Neural cell (in vitro differentiated cells): Measurements from ENCODE around the gene ZFYVE28. TPM values are rescaled to one million over a fixed set of nuclear protein-coding genes. Genes with fewer than 3 reads are reported as not detected.

Source experiments
- H2AFZ ChIP-seq: fragments of 200-600, 300-800 bp; sonication (generic), shearing (Covaris generic); 2 replicates; pipeline ENCODE4 v1.6.0; 2014; ENCODE audit warnings: low read depth, mild to moderate bottlenecking, antibody characterized with exemption, low read length, moderate library complexity
- H3F3A ChIP-seq: fragments of 200-600 bp; shearing (Covaris generic); 2 replicates; pipeline ENCODE4 v1.6.1; 2016; ENCODE audit warnings: mild to moderate bottlenecking, moderate library complexity, mixed read lengths, antibody characterized with exemption, low read length; ENCODE audit not compliant: insufficient read depth, poor library complexity, severe bottlenecking
- H3K27ac ChIP-seq: fragments of 200-600, 300-800 bp; sonication (generic), shearing (Covaris generic); 2 replicates; pipeline ENCODE4 v1.5.1; 2014; ENCODE audit warnings: mild to moderate bottlenecking, low read length, moderate library complexity
- H3K27me3 ChIP-seq: fragments of 300-800, 200-600 bp; sonication (generic), shearing (Covaris generic); 2 replicates; pipeline ENCODE4 v1.6.0; 2014; ENCODE audit warnings: mild to moderate bottlenecking, low read depth, low read length, moderate library complexity; ENCODE audit not compliant: insufficient read depth
- H3K36me3 ChIP-seq: fragments of 300-800, 200-600 bp; sonication (generic), shearing (Covaris generic); 2 replicates; pipeline ENCODE4 v1.5.1; 2014; ENCODE audit warnings: mild to moderate bottlenecking, antibody characterized with exemption, low read length, moderate library complexity; ENCODE audit not compliant: insufficient read depth
- H3K4me2 ChIP-seq: fragments of 300-800, 200-600 bp; sonication (generic), shearing (Covaris generic); 2 replicates; pipeline ENCODE4 v1.6.0; 2014; ENCODE audit warnings: mild to moderate bottlenecking, low read length
- H3K4me3 ChIP-seq: fragments of 300-800, 200-600 bp; sonication (generic), shearing (Covaris generic); 2 replicates; pipeline ENCODE4 v1.5.1; 2014; ENCODE audit warnings: mild to moderate bottlenecking, low read length, moderate library complexity
- H3K79me2 ChIP-seq: fragments of 200-600 bp; shearing (Covaris generic); replicated peaks from 2 replicates; pipeline ENCODE4 v1.6.0; 2014; ENCODE audit warnings: mild to moderate bottlenecking, low read length, moderate library complexity; ENCODE audit not compliant: insufficient read depth
- H3K9ac ChIP-seq: fragments of 300-800, 200-600 bp; sonication (generic), shearing (Covaris generic); 2 replicates; pipeline ENCODE4 v1.6.1; 2016; ENCODE audit warnings: mild to moderate bottlenecking, low read length, mixed read lengths
- H3K9me2 ChIP-seq: fragments of 200-600 bp; shearing (Covaris generic); 2 replicates; pipeline ENCODE4 v1.6.1; 2016; ENCODE audit warnings: mild to moderate bottlenecking, low read length, mixed read lengths; ENCODE audit not compliant: insufficient read depth
- H3K9me3 ChIP-seq: fragments of 200-600, 300-800 bp; sonication (generic), shearing (Covaris generic); 2 replicates; pipeline ENCODE4 v1.6.1; 2016; ENCODE audit warnings: mild to moderate bottlenecking, mixed run types, low read length, moderate library complexity, mixed read lengths
- H4K20me1 ChIP-seq: fragments of 200-600 bp; shearing (Covaris generic); 2 replicates; pipeline ENCODE4 v1.6.1; 2016; ENCODE audit warnings: mild to moderate bottlenecking, mixed run types; ENCODE audit not compliant: insufficient read depth
- EP300 ChIP-seq: fragments of 450-650 bp; conservative IDR thresholded peaks from 2 replicates; pipeline ENCODE4 v1.6.1; 2014; ENCODE audit warnings: antibody characterized with exemption, mild to moderate bottlenecking, moderate library complexity; ENCODE audit not compliant: poor library complexity, severe bottlenecking
- EZH2 ChIP-seq: fragments of 200-600, 300-800 bp; shearing (Covaris generic), sonication (generic); IDR thresholded peaks from 2 replicates; pipeline ENCODE4 v1.6.1; 2014; ENCODE audit warnings: antibody characterized with exemption, low read length, borderline replicate concordance, mild to moderate bottlenecking; ENCODE audit not compliant: insufficient read depth, poor library complexity, severe bottlenecking
- MXI1 ChIP-seq: fragments of 450-650 bp; conservative IDR thresholded peaks from 2 replicates; pipeline ENCODE4 v1.6.1; 2014; ENCODE audit warnings: antibody characterized with exemption, mild to moderate bottlenecking; ENCODE audit not compliant: poor library complexity, severe bottlenecking
- POLR2AphosphoS5 ChIP-seq: IDR thresholded peaks from 2 replicates; pipeline ENCODE4 v1.6.1; 2012
- RAD21 ChIP-seq: fragments of 450-650 bp; conservative IDR thresholded peaks from 2 replicates; pipeline ENCODE4 v1.6.1; 2014; ENCODE audit warnings: antibody characterized with exemption, mild to moderate bottlenecking, moderate library complexity
- SMC3 ChIP-seq: fragments of 450-650 bp; conservative IDR thresholded peaks from 2 replicates; pipeline ENCODE4 v1.6.1; 2014; ENCODE audit warnings: antibody characterized with exemption, mild to moderate bottlenecking, moderate library complexity; ENCODE audit not compliant: poor library complexity
- TAF1 ChIP-seq: IDR thresholded peaks from 2 replicates; pipeline ENCODE4 v1.6.1; 2012; ENCODE audit warnings: low read depth
- polyA plus RNA-seq: library from polyadenylated mRNA; depleted of rRNA; stranded (reverse); fragments of >200 nt; gene quantifications from 2 replicates; pipeline ENCODE4 v1.2.3, GENCODE V29; 2014
- TF ChIP-seq, protein P1 (sequence below): IDR thresholded peaks from 2 replicates; pipeline ENCODE4 v1.6.1; 2012; ENCODE audit warnings: borderline replicate concordance
- TF ChIP-seq, protein P2 (sequence below): fragments of 450-650 bp; IDR thresholded peaks from 2 replicates; pipeline ENCODE4 v1.5.1; 2014; ENCODE audit warnings: antibody characterized with exemption, mild to moderate bottlenecking, moderate library complexity; ENCODE audit not compliant: poor library complexity, severe bottlenecking

The ZFYVE28 gene
- polyA plus RNA-seq, 1 donor from 2014 or later: 2.4 TPM

DNA sequence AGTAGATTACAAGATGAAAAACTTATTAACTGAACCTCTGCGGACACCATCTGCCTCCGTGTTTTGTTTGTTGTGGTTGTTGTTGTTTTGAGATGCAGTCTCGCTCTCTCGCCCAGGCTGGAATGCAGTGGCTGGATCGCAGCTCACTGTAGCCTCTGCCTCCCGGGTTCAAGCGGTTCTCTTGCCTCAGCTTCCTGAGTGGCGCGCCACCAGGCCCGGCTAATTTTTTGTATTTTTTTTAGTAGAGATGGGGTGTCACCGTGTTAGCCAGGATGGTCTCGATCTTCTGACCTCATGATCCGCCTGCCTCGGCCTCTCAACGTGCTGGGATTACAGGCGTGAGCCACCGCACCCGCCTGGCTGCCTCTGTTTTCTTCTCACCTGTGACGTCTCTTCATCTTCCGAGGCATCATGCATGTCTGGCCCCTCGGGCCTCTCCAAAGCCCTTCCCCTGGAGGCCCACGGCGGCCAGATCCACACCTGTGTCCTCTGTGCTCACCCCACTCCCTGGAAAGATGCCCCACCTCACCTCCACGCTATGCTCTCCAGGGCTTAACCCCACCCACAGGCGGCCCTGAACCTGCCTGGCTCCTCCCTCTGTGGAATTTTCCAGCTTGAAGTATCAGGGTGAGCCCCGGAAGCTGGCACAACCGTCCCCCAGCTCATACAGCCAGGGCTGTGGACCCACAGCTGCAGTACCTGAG is 79.5 kb downstream of the ZFYVE28 start:
- no peak for TF ChIP-seq POLR2AphosphoS5
- TF ChIP-seq TAF1: no peak
- TF ChIP-seq, protein P1, sequence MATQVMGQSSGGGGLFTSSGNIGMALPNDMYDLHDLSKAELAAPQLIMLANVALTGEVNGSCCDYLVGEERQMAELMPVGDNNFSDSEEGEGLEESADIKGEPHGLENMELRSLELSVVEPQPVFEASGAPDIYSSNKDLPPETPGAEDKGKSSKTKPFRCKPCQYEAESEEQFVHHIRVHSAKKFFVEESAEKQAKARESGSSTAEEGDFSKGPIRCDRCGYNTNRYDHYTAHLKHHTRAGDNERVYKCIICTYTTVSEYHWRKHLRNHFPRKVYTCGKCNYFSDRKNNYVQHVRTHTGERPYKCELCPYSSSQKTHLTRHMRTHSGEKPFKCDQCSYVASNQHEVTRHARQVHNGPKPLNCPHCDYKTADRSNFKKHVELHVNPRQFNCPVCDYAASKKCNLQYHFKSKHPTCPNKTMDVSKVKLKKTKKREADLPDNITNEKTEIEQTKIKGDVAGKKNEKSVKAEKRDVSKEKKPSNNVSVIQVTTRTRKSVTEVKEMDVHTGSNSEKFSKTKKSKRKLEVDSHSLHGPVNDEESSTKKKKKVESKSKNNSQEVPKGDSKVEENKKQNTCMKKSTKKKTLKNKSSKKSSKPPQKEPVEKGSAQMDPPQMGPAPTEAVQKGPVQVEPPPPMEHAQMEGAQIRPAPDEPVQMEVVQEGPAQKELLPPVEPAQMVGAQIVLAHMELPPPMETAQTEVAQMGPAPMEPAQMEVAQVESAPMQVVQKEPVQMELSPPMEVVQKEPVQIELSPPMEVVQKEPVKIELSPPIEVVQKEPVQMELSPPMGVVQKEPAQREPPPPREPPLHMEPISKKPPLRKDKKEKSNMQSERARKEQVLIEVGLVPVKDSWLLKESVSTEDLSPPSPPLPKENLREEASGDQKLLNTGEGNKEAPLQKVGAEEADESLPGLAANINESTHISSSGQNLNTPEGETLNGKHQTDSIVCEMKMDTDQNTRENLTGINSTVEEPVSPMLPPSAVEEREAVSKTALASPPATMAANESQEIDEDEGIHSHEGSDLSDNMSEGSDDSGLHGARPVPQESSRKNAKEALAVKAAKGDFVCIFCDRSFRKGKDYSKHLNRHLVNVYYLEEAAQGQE: no peak
- TF ChIP-seq SMC3: no peak
- no peak for TF ChIP-seq RAD21
- TF ChIP-seq, protein P2, sequence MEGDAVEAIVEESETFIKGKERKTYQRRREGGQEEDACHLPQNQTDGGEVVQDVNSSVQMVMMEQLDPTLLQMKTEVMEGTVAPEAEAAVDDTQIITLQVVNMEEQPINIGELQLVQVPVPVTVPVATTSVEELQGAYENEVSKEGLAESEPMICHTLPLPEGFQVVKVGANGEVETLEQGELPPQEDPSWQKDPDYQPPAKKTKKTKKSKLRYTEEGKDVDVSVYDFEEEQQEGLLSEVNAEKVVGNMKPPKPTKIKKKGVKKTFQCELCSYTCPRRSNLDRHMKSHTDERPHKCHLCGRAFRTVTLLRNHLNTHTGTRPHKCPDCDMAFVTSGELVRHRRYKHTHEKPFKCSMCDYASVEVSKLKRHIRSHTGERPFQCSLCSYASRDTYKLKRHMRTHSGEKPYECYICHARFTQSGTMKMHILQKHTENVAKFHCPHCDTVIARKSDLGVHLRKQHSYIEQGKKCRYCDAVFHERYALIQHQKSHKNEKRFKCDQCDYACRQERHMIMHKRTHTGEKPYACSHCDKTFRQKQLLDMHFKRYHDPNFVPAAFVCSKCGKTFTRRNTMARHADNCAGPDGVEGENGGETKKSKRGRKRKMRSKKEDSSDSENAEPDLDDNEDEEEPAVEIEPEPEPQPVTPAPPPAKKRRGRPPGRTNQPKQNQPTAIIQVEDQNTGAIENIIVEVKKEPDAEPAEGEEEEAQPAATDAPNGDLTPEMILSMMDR: no peak
- no peak overlapping the region for H2AFZ ChIP-seq
- H3K4me2 ChIP-seq: no peak overlapping the region
- H3K79me2 ChIP-seq: no peaks in the 10 kb centered on the region
- H3K27me3 ChIP-seq: no peaks in the 10 kb centered on the region
- no peak overlapping the region for H3K9ac ChIP-seq
- H3K9me3 ChIP-seq: no peaks in the 10 kb centered on the region
- no peak overlapping the region for H3K4me3 ChIP-seq
- H3K36me3 ChIP-seq: no peaks in the 10 kb centered on the region
- no peaks in the 10 kb centered on the region for H3K9me2 ChIP-seq
- H3K27ac ChIP-seq: no peak overlapping the region
- H4K20me1 ChIP-seq: no peaks in the 10 kb centered on the region
- no peaks in the 10 kb centered on the region for H3F3A ChIP-seq

DNA sequence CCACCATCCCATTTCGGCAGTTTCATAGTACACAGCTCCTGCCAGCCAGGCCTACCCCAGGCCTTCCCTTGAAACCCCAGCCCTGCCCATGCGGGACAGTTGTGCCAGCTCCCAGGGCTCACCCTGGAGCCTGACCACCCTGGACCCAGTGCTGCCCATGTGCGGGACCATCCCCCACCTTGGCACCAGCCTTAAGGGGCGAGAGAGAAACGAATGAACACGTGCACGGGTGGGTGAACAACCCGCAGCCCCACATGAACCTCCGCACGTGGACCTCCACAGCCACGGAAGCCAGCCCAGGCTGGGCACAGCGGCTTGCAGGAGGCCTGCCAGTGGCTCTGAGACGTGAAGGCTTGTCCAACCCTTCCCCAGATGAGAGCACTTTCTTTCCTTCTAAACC is 80.5 kb downstream of the ZFYVE28 start:
- Histone ChIP-seq H3K27me3 (no peaks in the 10 kb centered on the region), H3K4me3 (no peak overlapping the region), H3K27ac (no peak overlapping the region), H3K9me2 (no peaks in the 10 kb centered on the region), H3K79me2 (no peaks in the 10 kb centered on the region), H3K9me3 (no peaks in the 10 kb centered on the region), H3K36me3 (no peaks in the 10 kb centered on the region), H3K4me2 (no peak overlapping the region), H3F3A (no peaks in the 10 kb centered on the region), H2AFZ (no peak overlapping the region), H4K20me1 (no peaks in the 10 kb centered on the region), H3K9ac (no peak overlapping the region)
- TF ChIP-seq EZH2 (no peak), RAD21 (no peak), TAF1 (no peak), MXI1 (no peak), SMC3 (no peak), EP300 (no peak), POLR2AphosphoS5 (no peak)
- TF ChIP-seq, protein P1: no peak
- TF ChIP-seq, protein P2: no peak
